ENCODE data around the gene GRIP1.

- no peak for TF ChIP-seq CTCF (IDR thresholded peaks at IDR 0.05 in 4 of 5, conservative IDR thresholded peaks at IDR 0.05 in 1 of 5)
- no peak for TF ChIP-seq POLR2A (IDR thresholded peaks at IDR 0.05)
These were observed 279.7 kb downstream of the GRIP1 start for GRCh38 chr12:66398931-66399910.
